Measurements from ENCODE around the gene SDK2.

- TF ChIP-seq GATA3 (IDR thresholded peaks at IDR 0.05; ENCODE audit: low read depth, low read length) = no peak
- TF ChIP-seq GATA2 (IDR thresholded peaks at IDR 0.05; ENCODE audit: low read depth, low read length) = no peak
Measured at GRCh38 chr17:73393962-73394361, 250.3 kb downstream of the SDK2 start.

All from SH-SY5Y (cell line).